Hindlimb muscle (tissue), 1 donor: ENCODE measurements around the gene ZNF189. TPM values are rescaled to one million over a fixed set of nuclear protein-coding genes. Genes with fewer than 3 reads are reported as not detected.
"Not testable (repeated sequence)": the region's sequence is repeated elsewhere in the genome, so short reads cannot be mapped to it uniquely, and the experiment has no call there.

ENCODE experiments used
- DNase-seq: peaks from one replicate; pipeline ENCODE4 v3.0.0-alpha.2; 2013
- polyA plus RNA-seq: library from polyadenylated mRNA; unstranded; fragments of 120-200 nt; gene quantifications from one replicate; pipeline ENCODE4 v1.2.1, GENCODE V29; 2013; ENCODE audit not compliant: insufficient read length

ZNF189 gene
- polyA plus RNA-seq, 1 donor = 19.8 TPM

DNA sequence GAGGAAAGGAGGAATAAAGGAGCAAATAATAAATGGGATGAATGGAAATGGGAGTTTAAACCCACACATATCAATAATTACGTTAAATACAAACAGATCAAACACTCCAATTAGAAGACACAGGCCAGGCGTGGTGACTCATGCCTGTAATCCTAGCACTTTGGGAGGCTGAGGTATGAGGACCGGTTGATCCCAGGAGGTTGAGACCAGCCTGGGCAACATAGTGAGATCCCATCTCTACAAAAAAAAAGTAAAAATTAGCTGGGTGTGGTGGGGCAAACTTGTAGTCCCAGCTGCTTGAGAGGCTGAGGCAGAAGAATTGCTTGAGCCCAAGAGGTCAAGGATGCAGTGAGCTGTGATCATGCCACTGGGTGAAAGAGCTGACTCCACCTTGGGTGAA is 17.5 kb upstream of the ZNF189 start:
- no peak for DNase-seq

DNA sequence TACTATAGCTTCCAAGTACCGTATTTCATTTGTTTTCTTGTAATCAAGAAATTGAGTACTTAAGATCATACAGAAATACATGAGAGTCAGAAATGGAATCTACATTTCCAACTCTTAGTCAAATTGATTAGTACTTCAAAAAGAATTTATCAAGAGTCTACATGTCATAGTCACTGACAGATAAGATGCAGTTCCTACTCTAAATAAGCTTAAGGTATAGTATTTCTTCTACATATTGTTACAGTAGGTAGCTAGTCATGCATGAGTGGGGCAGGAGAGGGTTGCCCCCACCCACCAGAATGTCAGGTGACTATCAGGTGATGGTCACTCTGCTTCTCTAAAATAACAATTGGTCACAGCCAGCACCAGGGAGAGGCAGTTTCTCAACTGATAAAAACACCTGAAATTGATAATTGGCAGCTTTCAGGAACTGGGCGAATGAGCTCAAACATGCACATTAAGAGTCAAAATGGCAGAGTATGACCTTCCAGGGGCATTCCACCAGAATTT is 16.8 kb upstream of the ZNF189 start:
- DNase-seq = no peak

DNA sequence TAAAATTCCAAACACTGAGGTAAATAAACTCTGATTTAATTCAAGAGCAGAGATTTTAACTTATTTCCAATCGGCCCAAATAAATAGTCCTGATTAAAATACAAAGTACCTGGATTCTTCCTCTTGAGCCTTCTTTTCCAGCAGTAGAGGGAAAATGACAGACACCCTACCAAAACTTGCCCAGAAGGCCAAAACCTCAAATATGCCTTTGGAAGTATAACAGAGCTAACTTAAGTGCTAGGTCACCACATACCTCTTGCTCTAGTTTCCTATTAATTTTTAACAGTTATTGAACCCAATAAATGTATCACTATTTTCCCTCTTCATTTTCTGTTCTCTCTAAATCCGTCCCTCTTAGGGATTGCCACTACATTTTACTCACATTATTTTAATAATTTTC is 15.3 kb upstream of the ZNF189 start:
- no peak for DNase-seq

DNA sequence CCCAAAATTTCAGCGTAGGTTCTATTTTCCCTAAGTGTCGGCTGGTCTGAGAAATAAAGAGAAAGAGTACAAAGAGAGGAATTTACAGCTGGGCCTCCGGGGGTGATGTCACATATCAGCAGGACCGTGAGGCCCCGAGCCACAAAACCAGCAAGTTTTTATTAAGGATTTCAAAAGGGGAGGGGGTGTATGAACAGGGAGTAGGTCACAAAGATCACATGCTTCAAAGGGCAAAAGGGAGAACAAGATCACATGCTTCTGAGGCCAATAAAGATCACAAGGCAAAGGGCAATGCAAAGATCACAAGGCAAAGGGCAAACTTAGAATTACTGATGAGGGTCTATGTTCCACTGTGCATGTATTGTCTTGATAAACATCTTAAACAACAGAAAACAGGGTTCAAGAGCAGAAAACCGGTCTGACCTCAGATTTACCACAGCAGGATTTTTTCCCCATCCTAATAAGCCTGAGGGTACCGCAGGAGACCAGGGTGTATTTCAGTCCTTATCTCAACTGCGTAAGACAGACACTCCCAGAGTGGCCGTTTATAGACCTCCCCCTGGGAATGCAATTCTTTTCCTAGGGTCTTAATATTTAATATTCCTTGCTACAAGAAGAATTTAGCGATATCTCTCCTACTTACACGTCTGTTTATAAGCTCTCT is 13.6 kb upstream of the ZNF189 start, which contains the start of gene BAAT:
Gene BAAT (minus strand): TSS at position 134 of the 664 bp plus-strand sequence. CDS start 13,602 bp downstream, outside the sequence.
- DNase-seq = not testable (repeated sequence)

DNA sequence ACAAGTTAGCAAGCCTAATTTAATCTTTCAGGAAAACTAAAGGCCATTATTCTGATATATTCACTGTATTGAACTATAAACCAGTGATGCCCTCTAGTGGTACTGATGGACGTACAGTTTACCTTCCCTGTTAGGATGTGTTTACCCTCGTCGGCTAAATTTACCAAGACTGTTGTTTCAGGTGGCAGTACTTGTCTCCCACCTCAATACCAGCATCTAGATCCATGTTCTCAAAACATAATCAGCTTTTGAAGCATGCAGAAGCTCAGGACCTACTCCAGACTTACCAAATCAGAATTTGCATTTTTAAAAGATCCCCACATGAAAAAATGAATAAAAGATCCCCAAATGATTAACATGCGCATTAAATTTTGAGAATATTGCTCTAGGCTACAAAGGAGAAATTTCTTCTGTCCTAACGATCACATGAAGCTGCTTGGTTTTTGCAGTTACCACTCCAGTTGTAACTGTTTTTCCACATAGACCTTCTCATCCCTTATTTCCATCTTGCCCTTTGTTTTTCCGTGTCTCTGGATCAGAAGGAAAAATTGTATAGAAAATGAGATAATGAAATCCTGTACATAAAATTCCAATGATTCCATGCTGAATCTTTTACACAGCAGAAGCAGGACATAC is 10.7 kb upstream of the ZNF189 start:
- DNase-seq = no peak

DNA sequence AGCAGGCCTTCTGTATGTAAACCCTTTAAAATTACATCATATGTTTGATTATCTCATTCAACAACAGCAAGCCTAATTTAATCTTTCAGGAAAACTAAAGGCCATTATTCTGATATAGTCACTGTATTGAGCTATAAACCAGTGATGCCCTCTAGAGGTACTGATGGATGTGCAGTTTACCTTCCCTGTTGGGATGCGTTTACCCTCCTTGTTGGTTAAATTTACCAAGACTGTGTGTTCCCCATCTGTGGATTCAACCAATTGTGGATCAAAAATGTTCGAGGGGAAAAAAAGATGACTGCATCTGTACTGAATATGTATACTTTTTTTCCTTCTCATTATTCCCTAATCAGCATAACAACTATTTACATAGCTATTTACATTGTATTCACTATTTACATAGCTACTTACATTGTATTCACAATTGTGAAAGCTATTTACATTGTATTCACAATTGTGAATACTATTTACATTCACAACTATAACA is 10.1 kb upstream of the ZNF189 start:
- no peak for DNase-seq

DNA sequence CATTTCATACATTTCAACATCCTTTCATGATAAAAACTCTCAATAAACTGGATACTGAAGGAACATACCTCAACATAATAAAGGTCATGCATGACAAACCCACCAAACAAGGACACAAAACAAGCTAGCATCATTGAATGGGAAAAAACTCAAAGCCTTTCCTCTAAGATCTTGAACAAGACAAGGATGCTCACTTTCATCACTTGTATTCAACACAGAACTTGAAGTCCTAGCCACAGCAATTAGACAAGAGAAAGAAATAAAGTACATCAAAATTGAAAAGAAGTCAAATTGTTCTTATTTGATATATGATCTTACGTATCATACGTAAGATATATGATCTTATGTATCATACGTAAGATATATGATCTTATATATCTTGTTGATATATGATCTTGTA is 5.5 kb upstream of the ZNF189 start:
- DNase-seq = no peak

DNA sequence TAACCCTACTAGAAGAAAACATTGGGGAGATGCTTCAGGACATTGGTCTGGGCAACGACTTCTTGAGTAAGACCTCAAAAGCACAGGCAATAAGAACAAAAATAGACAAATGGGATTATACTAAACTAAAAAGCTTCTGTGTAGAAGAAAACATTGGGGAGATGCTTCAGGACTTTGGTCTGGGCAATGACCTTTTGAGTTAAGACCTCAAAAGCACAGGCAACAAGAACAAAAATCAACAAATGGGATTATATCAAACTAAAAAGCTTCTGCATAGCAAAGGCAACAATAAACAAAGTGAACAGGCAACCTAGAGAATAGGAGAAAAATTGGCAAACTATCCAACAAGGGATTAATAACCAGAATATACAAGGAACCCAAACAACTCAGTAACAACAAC is 4.0 kb upstream of the ZNF189 start:
- DNase-seq = no peak

DNA sequence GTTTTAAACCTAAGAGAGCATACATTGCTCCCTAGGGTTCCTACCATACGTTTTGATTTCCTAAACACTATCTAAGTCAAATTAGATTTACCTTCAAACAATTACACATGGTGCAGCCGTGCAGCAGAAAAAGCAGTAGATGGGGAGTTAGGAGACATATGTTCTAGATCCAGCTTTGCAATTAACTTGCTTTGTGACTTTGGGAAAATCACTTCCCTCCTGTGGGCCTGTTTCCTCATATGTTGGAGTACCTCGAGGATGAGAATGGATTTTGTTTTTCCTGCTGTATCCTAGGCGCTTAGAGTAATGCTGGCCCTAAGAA is 944 bp upstream of the ZNF189 start:
- DNase-seq = peak; percentile 15

DNA sequence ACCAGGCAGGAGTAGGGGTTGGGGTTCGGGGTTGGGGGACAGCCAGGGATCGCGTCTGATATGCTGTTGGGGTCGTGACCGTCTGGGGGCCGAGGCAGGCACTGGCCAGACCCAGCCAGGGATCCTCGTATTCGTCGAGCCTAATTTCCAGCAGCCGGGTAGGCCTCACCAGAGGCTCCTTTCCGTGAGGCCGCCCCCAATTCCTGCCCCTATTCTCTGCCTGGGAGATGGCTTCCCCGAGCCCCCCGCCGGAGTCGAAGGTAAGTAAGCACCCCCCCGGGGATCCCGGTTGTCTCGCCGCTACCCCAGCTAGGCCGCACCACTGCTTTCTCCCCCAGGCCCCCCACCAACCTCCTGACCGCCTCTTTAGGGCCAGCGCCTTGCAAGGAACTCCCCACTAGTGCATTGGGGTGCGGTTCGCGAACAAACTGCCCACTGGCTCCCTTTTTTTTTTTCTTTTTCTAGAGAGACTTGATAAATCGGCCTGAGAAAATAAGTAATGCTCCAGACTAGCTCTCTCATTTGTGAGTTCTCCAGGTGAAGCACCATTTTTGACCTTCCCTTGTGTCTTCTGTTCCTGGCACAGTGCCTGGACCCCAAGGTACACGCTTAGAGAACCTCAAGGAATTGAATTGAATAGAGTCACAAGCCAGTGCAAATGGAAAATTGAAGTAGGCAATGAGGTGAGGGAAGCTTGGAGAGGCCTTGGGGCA is 435 bp downstream of the ZNF189 start:
- no peak for DNase-seq

DNA sequence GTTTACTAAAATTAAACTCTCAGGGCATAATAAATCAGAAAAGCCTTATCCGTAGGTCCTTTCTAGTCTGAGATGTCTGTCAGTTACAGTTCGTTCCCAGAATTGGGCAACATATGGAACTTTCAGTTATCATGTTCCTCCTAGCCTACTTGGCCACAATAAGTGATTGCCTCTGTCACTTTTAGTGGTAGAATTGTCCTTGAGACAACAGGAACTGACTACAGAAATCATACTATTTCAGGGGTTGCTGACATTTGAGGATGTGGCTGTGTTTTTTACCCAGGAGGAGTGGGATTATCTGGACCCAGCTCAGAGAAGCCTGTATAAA is 956 bp downstream of the ZNF189 start:
- DNase-seq = no peak

DNA sequence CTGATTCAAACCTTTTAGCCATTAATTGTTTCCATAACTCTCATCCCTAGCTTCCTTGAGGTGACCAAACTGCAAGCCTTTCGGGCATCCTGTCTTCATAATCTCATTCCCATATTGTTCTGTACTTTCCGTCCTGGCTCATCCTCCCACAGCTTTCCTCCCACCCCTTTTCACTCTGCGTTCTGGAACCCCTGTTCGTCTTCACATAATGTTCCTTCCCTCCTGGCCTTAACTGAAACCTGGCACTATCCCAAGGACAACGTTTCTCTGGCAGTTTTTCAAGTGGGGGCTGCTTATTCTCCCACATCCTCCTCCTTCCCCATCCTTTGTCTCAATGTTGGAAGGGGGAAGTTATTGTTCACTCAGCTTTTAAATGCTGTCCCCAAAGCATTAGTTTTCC is 1.5 kb downstream of the ZNF189 start:
- no peak for DNase-seq

DNA sequence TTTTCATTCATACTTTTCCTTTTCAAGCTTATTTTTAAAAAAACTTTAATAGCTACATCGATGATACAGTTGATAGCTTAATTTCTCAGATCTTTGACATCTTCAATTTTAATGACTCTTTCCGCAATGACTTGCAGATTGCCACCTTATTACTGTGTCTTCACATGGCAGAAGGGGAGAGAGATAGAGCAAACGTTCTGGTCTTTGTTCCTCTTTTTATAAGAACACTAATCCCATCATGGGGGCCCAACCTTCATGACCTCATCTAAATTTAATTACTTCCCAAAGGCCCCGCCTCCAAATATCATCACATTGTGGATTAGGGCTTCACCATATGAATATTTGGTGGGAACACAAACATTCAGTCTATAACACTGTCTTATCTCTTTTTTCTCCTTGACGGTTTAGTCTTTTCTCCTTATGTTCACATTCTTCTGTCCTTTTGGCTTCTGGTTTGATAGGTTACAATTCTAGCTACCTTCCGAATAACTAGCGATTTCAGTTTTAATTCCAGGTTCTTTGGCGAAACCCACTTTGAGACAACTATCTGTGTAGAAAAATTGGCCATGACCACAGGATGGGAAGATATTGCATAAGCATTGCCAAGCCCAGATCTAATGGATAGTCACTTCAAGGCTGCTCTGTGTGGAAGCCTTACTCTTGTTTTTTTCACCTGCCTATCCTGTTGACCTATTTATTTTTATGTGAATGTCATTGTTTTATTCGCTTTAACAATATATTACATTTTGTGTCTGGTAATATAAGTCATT is 5.0 kb downstream of the ZNF189 start:
- DNase-seq = no peak

DNA sequence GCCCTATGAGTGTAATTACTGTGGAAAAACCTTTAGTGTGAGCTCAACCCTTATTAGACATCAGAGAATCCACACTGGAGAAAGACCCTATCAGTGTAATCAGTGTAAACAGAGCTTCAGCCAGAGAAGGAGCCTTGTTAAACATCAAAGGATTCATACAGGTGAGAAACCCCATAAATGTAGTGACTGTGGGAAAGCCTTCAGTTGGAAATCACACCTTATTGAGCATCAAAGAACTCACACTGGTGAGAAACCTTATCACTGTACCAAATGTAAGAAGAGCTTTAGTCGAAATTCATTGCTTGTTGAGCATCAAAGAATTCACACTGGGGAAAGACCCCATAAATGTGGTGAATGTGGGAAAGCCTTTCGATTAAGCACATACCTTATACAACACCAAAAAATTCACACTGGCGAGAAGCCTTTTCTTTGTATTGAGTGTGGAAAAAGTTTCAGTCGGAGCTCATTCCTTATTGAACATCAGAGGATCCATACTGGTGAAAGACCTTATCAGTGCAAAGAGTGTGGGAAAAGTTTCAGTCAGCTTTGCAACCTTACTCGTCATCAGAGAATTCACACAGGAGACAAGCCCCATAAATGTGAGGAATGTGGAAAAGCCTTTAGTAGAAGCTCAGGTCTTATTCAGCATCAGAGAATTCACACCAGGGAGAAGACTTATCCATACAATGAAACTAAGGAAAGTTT is 9.9 kb downstream of the ZNF189 start:
- DNase-seq = no peak

DNA sequence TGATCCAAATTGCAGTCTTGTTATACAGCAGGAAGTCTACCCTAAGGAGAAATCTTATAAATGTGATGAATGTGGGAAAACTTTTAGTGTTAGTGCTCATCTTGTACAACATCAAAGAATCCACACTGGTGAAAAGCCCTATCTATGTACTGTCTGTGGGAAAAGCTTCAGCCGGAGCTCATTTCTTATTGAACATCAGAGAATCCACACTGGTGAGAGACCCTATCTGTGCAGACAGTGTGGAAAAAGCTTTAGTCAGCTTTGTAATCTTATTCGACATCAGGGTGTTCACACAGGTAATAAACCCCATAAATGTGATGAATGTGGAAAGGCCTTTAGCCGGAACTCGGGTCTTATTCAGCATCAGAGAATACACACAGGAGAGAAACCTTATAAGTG is 10.4 kb downstream of the ZNF189 start:
- no peak for DNase-seq

DNA sequence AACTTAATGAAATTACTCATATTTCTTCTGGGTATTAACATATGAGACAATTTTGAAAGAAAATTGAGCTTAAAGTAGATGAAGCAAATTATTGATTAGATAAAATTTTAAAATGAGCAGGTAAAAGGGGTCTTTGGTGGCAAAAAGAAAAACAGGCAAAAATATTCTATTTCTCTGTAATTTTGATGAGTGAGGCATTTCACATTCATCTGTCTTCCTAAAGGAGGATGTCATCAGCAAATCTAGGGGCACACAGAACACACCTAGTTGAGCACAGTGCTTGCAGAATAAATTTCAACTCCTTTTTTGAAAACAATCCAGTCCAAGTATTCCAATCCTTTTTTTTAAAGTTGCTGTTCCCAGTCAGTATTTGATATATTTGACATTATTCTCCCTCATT is 16.2 kb downstream of the ZNF189 start:
- no peak for DNase-seq

DNA sequence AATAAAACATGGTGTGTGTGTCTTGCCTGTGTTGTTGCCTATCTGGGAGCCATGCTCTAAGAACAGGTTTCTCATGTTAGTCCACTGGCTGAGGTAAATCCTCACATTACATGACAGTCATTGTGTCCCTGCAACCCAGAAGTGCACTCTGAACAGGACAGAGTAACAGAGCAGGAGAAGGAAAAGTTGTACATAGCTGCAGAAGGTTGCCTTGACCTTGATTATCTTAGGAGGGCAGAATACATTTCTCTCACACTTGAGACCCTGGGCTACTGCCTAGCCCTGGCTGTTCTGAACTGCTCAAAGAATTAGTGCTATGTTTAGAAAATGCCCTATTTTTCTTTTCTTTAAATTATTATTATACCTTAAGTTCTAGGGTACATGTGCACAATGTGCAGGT is 16.9 kb downstream of the ZNF189 start:
- no peak for DNase-seq

DNA sequence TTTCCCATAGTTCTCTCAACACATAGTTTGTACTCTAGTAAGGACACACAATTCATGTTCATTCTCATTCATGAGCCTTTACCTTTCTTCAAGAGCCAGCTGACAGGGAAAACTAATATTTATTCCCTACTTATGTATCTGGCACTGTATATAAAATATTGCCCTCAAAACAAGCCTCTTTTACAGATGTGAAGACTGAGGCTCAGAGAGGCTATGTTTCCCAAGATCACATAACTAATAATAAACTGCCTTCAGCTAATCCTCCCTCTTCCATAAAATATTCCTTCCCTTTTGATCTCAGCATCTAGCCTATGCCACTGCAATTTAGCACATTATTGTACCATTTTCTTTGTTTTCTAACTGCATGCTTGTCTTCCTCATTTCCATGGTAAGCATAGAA is 18.7 kb downstream of the ZNF189 start:
- no peak for DNase-seq

DNA sequence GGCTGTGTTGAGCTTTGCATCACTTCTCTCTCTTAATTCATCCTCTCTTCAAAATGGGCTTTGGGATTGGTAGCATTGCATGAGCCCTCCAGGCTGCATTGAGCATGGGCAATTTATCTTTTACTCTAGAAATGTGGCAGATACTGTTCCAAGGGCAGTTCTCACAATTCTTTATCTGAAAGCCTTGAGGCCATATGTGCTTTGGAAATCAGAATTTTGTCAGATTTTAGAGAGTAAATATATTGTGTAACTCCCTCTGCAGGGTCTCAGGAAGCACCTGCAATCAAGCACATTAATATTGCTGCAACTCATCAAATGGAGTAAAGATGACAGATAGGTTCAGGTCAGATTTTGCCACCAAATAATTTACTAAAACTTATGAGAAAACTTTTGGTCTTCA is 19.3 kb downstream of the ZNF189 start:
- no peak for DNase-seq

DNA sequence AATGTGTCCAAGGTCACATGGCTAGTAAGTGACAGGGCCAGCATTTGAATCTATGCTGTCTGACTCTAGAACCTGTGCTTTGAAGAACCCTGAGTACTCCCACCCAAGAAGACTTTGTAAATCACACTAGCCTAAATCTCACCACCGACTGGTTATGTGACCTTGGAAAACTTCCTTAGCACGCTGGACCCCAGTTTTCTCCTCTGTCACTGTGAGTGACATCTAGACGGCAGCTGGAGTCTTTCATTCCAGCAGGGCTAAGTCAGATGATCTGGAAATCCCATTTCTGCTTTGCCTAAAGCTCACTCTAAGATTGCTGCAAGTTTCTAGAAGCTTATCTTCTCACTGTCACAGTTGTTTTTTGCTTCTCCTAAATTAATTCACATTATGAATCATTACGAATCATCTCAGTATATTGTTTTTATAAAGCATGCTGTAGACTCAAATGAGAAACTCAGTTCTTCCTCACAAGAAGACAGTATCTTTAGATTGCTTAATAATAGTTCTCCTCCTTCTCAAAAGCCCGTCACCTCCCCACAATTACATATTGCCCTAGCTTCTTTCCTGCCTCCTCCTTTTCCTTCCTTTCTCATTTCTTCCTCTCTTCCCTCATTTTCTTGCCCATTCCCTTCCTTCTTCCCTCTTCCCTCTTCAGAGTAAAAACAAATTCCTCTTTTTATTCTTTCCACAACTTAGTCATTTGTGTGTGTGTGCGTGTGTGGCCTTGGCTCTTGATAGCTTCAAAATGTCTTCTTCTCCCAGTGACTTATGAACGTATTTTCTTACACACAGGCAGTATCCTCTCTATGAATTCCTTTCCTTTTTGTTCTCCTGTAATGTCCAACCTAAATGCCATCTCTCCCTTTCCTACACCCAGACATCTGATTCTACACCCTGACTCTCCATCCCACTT is 20.1 kb downstream of the ZNF189 start:
- DNase-seq = no peak

DNA sequence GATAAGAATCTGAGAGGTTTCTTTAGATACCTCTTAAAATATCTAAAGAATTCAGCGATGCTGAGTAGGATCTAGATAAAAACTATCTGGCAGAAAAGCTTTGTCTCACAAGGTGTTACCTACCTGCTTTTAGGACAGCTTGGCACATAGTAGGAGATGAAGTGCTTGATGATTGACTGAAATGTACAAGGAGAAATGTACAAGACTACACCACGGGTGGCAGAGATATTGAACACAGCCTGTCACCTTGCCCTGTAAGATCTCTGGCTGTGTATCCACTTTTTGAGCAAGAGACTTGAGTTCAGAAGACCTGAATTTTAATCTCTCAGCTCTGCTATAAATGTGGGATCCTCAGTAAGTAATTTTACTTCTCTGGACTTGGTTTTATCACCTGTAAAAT is 21.2 kb downstream of the ZNF189 start:
- no peak for DNase-seq
